Activated B cell treated with CpG ODN at 0.5 μM for 24 hours (primary cell): Measurements from ENCODE around the gene PRICKLE3. TPM values are rescaled to one million over a fixed set of nuclear protein-coding genes. Genes with fewer than 3 reads are reported as not detected.

ENCODE experiments used
- ATAC-seq: fragments of 200-7000 bp; cut with Tn5 transposase; one replicate; pipeline ENCODE4 v1.10.0; 2021; ENCODE audit warnings: low read depth, mild to moderate bottlenecking, moderate library complexity
- CTCF ChIA-PET: fragments of 350-600 bp; sonication (Branson Sonifier 250); formaldehyde crosslinking; loops from one replicate; lab custom pipeline; 2021; ENCODE audit warnings: antibody characterized with exemption; lab: Charles Lee
- POLR2A ChIA-PET: fragments of 350-600 bp; sonication (Branson Sonifier 250); formaldehyde crosslinking; loops from one replicate; lab custom pipeline; 2021; ENCODE audit warnings: antibody characterized with exemption; lab: Charles Lee
- DNase-seq: peaks from one replicate; pipeline ENCODE4 v3.0.0; 2022
- H3K27ac Mint-ChIP-seq: one replicate; pipeline ENCODE4 v1.8.0; 2020; ENCODE audit warnings: mixed read lengths
- H3K27me3 Mint-ChIP-seq: one replicate; pipeline ENCODE4 v1.8.0; 2021; ENCODE audit warnings: mixed read lengths
- H3K36me3 Mint-ChIP-seq: one replicate; pipeline ENCODE4 v1.8.0; 2021; ENCODE audit warnings: low read depth, mixed read lengths
- H3K4me1 Mint-ChIP-seq: one replicate; pipeline ENCODE4 v1.8.0; 2021; ENCODE audit warnings: mixed read lengths
- H3K4me3 Mint-ChIP-seq: one replicate; pipeline ENCODE4 v1.8.0; 2020; ENCODE audit warnings: mild to moderate bottlenecking, mixed read lengths
- H3K9me3 Mint-ChIP-seq: one replicate; pipeline ENCODE4 v1.8.0; 2020; ENCODE audit warnings: mixed read lengths
- CTCF ChIP-seq: fragments of 200-600 bp; IDR thresholded peaks from one replicate; pipeline ENCODE4 v1.8.0; 2022; ENCODE audit warnings: antibody characterized with exemption, mild to moderate bottlenecking
- intact Hi-C: fragments of 100-400 bp; cut with micrococcal nuclease; formaldehyde crosslinking; loops from one replicate; pipeline ENCODE4 v1.15.1; 2024
- total RNA-seq: library from RNA; stranded (reverse); gene quantifications from 2 replicates; pipeline ENCODE4 v1.2.3, GENCODE V29; 2022

PRICKLE3 gene
- total RNA-seq, 1 donor from 2014 or later: 11.8 TPM

GRCh38 chrX:49225858-49226257 is 39.7 kb upstream of the PRICKLE3 start:
- DNase-seq (no peak), ATAC-seq (no peak)
- CTCF ChIA-PET: no interaction called here
- no peak overlapping the region for H3K4me3 Mint-ChIP-seq
- no peaks in the 10 kb centered on the region for H3K9me3 Mint-ChIP-seq
- H3K36me3 Mint-ChIP-seq: no peaks in the 10 kb centered on the region
- H3K27me3 Mint-ChIP-seq: no peaks in the 10 kb centered on the region
- TF ChIP-seq CTCF: no peak
- intact Hi-C loops: no loop called here
- H3K27ac Mint-ChIP-seq: no peak overlapping the region
- POLR2A ChIA-PET: no interaction called here
- H3K4me1 Mint-ChIP-seq: peaks cover 10% of the 10 kb centered on the region

DNA sequence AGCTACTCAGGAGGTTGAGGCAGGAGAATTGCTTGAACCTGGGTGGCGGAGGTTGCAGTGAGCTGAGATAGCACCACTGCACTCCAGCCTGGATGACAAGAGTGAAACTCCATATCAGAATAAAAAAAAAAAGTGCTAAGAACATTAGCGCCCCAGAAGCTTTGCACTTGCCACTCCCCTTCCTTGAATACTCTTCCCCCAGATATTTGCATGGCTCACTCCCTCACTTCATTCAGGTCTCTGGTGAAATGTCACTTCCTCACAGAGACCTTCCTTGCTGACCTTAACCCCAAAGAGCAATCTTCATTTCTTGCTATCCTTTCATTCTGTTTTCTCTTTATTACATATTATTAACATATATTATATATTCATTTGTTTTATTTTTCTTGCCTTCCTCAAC is 35.7 kb upstream of the PRICKLE3 start:
- no peaks in the 10 kb centered on the region for H3K27me3 Mint-ChIP-seq
- no peaks in the 10 kb centered on the region for H3K9me3 Mint-ChIP-seq
- ChIA-PET POLR2A (interaction anchor here (1.0 kb wide), 1 partner anchor 31 kb away, joined by 3 read pairs; no protein-coding TSS in a partner anchor), CTCF (no interaction called here)
- H3K4me3 Mint-ChIP-seq: no peak overlapping the region
- H3K36me3 Mint-ChIP-seq: no peaks in the 10 kb centered on the region
- peaks cover 3% of the 10 kb centered on the region for H3K4me1 Mint-ChIP-seq
- DNase-seq (no peak), ATAC-seq (no peak)
- no peak for TF ChIP-seq CTCF
- intact Hi-C loops: no loop called here
- no peak overlapping the region for H3K27ac Mint-ChIP-seq

DNA sequence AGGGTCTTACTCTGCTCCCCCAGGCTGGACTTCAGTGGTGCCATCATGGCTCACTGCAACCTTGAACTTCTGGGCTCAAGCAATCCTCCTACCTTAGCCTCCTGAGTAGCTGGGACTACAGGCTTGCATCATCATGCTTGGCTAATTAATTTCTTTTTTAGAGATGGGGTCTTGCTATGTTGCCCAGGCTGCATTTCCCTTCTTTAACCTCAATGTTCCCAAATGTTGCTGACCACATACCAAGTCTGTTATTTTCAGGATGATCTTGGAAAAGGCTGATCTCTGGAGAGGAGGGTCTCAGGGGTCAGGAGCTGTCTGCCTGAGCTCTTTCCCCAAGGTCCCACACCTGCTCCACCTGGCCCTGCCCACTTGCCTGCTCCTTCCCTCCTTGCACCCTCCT is 33.9 kb upstream of the PRICKLE3 start:
- no peak for DNase-seq
- no peaks in the 10 kb centered on the region for H3K36me3 Mint-ChIP-seq

GRCh38 chrX:49214996-49215526 is 28.9 kb upstream of the PRICKLE3 start:
- no peak overlapping the region for H3K27ac Mint-ChIP-seq
- intact Hi-C loops: no loop called here
- no peak for ATAC-seq
- H3K27me3 Mint-ChIP-seq: no peaks in the 10 kb centered on the region
- no peak overlapping the region for H3K4me3 Mint-ChIP-seq
- ChIA-PET CTCF (no interaction called here), POLR2A (no interaction called here)
- TF ChIP-seq CTCF: no peak
- peaks cover 1% of the 10 kb centered on the region for H3K36me3 Mint-ChIP-seq
- DNase-seq: no peak
- no peaks in the 10 kb centered on the region for H3K9me3 Mint-ChIP-seq
- no peaks in the 10 kb centered on the region for H3K4me1 Mint-ChIP-seq

More for the DNA sequence above, 33.9 kb upstream of the PRICKLE3 start:
- Mint-ChIP-seq H3K27me3 (no peaks in the 10 kb centered on the region), H3K27ac (no peak overlapping the region), H3K4me1 (peaks cover 3% of the 10 kb centered on the region), H3K4me3 (no peak overlapping the region), H3K9me3 (no peaks in the 10 kb centered on the region)
- ChIA-PET POLR2A (interaction anchor here (1.3 kb wide), 1 partner anchor 9 kb away, joined by 3 read pairs; no protein-coding TSS in a partner anchor), CTCF (no interaction called here)
- no peak for ATAC-seq
- TF ChIP-seq CTCF: no peak
- intact Hi-C loops: no loop called here

DNA sequence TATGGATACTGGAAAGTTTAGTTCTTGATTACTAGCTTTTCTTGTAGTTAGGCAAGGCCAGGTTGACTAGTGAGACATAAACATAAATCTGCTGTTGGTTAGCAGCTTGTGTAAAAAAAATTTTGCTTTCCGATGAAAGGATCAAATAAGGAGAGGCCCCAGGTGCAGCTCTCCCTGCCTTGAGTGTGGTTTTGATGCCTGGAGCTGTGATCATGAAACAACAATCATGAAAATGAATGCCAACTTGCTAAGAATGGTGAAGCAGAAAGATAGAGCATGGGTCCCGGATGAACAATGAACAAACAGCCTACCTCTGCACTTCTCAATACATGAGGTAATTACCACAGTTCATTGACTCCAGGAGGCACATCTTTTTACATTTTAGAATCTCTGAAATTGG is 28.2 kb upstream of the PRICKLE3 start:
- Mint-ChIP-seq H3K36me3 (peaks cover 1% of the 10 kb centered on the region), H3K9me3 (no peaks in the 10 kb centered on the region), H3K4me3 (no peak overlapping the region), H3K27ac (no peak overlapping the region), H3K4me1 (no peaks in the 10 kb centered on the region), H3K27me3 (no peaks in the 10 kb centered on the region)
- DNase-seq (no peak), ATAC-seq (no peak)
- CTCF ChIA-PET: no interaction called here
- intact Hi-C loops: no loop called here
- TF ChIP-seq CTCF: no peak
- POLR2A ChIA-PET: interaction anchor here (0.6 kb wide), 1 partner anchor 9 kb away, joined by 7 read pairs; no protein-coding TSS in a partner anchor
